ENCODE data around the gene SYT7.

Gene SYT7

GRCh38 chr11:61515686-61516085 lies 65.2 kb downstream of the SYT7 start:
- no peak for TF ChIP-seq CTCF (IDR thresholded peaks at IDR 0.05; ENCODE audit: insufficient read depth, missing control alignments)
- no peak for DNase-seq (ENCODE audit: insufficient read length, low spot score)
- FAIRE-seq, result no peak

GRCh38 chr11:61514050-61514917 lies 66.6 kb downstream of the SYT7 start:
- FAIRE-seq (no peak), DNase-seq (ENCODE audit: insufficient read length, low spot score) (no peak)
- no peak for TF ChIP-seq CTCF (IDR thresholded peaks at IDR 0.05; ENCODE audit: insufficient read depth, missing control alignments)

- DNase-seq (ENCODE audit: insufficient read length, low spot score) (no peak), FAIRE-seq (no peak)
- no peak for TF ChIP-seq CTCF (IDR thresholded peaks at IDR 0.05; ENCODE audit: insufficient read depth, missing control alignments)
These were observed 67.6 kb downstream of the SYT7 start for GRCh38 chr11:61513143-61513765.

GRCh38 chr11:61512435-61512834 lies 68.4 kb downstream of the SYT7 start:
- DNase-seq (ENCODE audit: insufficient read length, low spot score) (no peak), FAIRE-seq (no peak)
- no peak for TF ChIP-seq CTCF (IDR thresholded peaks at IDR 0.05; ENCODE audit: insufficient read depth, missing control alignments)

GRCh38 chr11:61511383-61511782 lies 69.5 kb downstream of the SYT7 start:
- FAIRE-seq, result no peak
- DNase-seq (ENCODE audit: insufficient read length, low spot score), result no peak
- TF ChIP-seq CTCF (IDR thresholded peaks at IDR 0.05; ENCODE audit: insufficient read depth, missing control alignments), result no peak

- no peak for FAIRE-seq
- no peak for TF ChIP-seq CTCF (IDR thresholded peaks at IDR 0.05; ENCODE audit: insufficient read depth, missing control alignments)
- no peak for DNase-seq (ENCODE audit: insufficient read length, low spot score)
These were observed 69.9 kb downstream of the SYT7 start for GRCh38 chr11:61510974-61511373.

Data from D721Med (cell line).